Mucosa of descending colon (tissue), 3 donors: Measurements from ENCODE around the gene PANK3. TPM values are rescaled to one million over a fixed set of nuclear protein-coding genes. Genes with fewer than 3 reads are reported as not detected.

ENCODE experiments used
- ATAC-seq: fragments of 200-7000 bp; cut with Tn5 transposase; one replicate; pipeline ENCODE4 v1.9.1; 2020; ENCODE audit warnings: mild to moderate bottlenecking, moderate library complexity
- DNase-seq, 3 donors: peaks; one replicate each; pipeline ENCODE4 v3.0.0-alpha.2; 2020
- H3K36me3 ChIP-seq: fragments of 200-600 bp; one replicate; pipeline ENCODE4 v1.8.0; 2021; ENCODE audit warnings: low read depth, mild to moderate bottlenecking
- H3K4me1 ChIP-seq: fragments of 200-600 bp; one replicate; pipeline ENCODE4 v1.8.0; 2021; ENCODE audit warnings: low read depth, mild to moderate bottlenecking
- H3K4me3 ChIP-seq: fragments of 200-600 bp; one replicate; pipeline ENCODE4 v1.8.0; 2021; ENCODE audit warnings: mild to moderate bottlenecking
- H3K9me3 ChIP-seq: fragments of 200-600 bp; one replicate; pipeline ENCODE4 v1.8.0; 2021; ENCODE audit warnings: mild to moderate bottlenecking
- CTCF ChIP-seq: fragments of 200-600 bp; IDR thresholded peaks from one replicate; pipeline ENCODE4 v1.8.0; 2022; ENCODE audit warnings: antibody characterized with exemption, mild to moderate bottlenecking
- intact Hi-C, 2 donors: fragments of 100-400 bp; cut with DNase I in 1 of 2; cut with micrococcal nuclease in 1 of 2; formaldehyde crosslinking; loops; one replicate each; pipeline versions ENCODE4 v1.11.0 to v1.11.1; 2022; cut with DNase I, micrococcal nuclease
- total RNA-seq, 3 donors: library from RNA; stranded (reverse); fragmentation: NEBNext Ultra II Directional in 2 of 3; extraction: Animal tissue kit (Norgen Biotek cat#: 25700) in 2 of 3; gene quantifications; one replicate each; pipeline versions ENCODE4 v1.2.1 to v1.2.4, GENCODE V29; 2021 to 2023
- donor health status: DM: no; HTN: no; CAD: no; lungs with moderate emphysema.
- donor health status: DM: no; HTN: no; CAD: no.
- donor health status: DM: no; HTN: yes; CAD: no.

Gene PANK3
- total RNA-seq, 3 donors from 2014 or later = 80.7 to 147 (median 125) TPM

GRCh38 chr5:168608821-168609220, 29.7 kb upstream of the PANK3 start:
- H3K4me3 ChIP-seq = no peak overlapping the region
- intact Hi-C loops = no loop called here
- no peak for TF ChIP-seq CTCF
- no peaks in the 10 kb centered on the region for H3K9me3 ChIP-seq
- ATAC-seq = no peak
- H3K4me1 ChIP-seq = peaks cover 16% of the 10 kb centered on the region
- DNase-seq = no peak
- H3K36me3 ChIP-seq = no peaks in the 10 kb centered on the region

DNA sequence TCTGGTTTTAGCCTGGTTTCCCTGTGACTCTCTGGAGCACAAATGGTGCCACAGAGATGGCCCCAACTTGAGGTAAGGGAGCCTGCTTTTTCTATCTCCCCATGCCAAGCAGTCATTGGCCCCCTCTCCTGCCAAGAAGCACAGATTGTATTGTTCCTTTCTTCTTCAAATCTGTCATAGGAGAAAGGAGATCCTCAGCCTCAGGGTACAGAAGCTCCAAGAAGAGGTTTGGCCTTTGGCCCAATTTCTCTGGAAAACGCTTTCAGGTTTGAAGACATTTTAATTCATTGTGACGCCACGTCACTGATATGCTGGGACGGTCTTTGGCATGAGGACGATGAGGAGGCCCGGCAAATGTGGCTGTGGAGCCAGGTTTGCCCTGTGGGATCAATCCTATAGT, 29.2 kb upstream of the PANK3 start:
- no peaks in the 10 kb centered on the region for H3K9me3 ChIP-seq
- TF ChIP-seq CTCF = no peak
- H3K4me1 ChIP-seq = peaks cover 14% of the 10 kb centered on the region
- intact Hi-C loops = no loop called here
- no peaks in the 10 kb centered on the region for H3K36me3 ChIP-seq
- no peak overlapping the region for H3K4me3 ChIP-seq
- ATAC-seq (no peak), DNase-seq (no peak)

DNA sequence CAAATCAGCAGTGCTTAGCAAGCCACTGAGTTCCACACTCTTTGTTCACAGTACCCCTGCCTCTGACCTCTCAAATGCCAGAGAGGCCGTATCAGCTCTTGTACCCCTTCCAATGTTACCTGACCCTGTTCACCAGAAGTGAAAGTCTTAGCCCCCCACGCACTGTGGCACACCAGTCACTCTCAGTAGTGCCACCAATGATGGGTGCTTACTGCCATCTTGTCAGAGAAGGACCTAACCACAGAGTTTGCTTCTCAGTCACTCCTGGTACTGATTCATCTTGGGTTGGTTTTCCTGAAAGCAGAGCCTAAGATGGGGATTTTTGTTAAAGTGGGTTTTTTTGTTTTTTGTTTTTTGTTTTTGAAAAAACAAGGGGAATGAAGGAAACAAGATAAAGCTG, 28.8 kb upstream of the PANK3 start:
- DNase-seq = no peak
- H3K4me1 ChIP-seq = peaks cover 11% of the 10 kb centered on the region
- H3K9me3 ChIP-seq = no peaks in the 10 kb centered on the region
- ATAC-seq = no peak
- H3K36me3 ChIP-seq = no peaks in the 10 kb centered on the region
- intact Hi-C loops = no loop called here
- no peak overlapping the region for H3K4me3 ChIP-seq
- TF ChIP-seq CTCF = no peak

- TF ChIP-seq CTCF = no peak
- Histone ChIP-seq H3K9me3 (no peaks in the 10 kb centered on the region), H3K36me3 (no peaks in the 10 kb centered on the region), H3K4me3 (no peak overlapping the region), H3K4me1 (peaks cover 4% of the 10 kb centered on the region)
- intact Hi-C loops = no loop called here
- DNase-seq (no peak), ATAC-seq (no peak)
Measured at GRCh38 chr5:168606562-168606961, 27.4 kb upstream of the PANK3 start.

- TF ChIP-seq CTCF = no peak
- intact Hi-C loops = no loop called here
- no peak for DNase-seq
- Histone ChIP-seq H3K4me1 (peaks cover 7% of the 10 kb centered on the region), H3K9me3 (no peaks in the 10 kb centered on the region), H3K4me3 (no peak overlapping the region), H3K36me3 (no peaks in the 10 kb centered on the region)
- ATAC-seq = no peak
Measured at GRCh38 chr5:168604436-168604835, 25.3 kb upstream of the PANK3 start.

DNA sequence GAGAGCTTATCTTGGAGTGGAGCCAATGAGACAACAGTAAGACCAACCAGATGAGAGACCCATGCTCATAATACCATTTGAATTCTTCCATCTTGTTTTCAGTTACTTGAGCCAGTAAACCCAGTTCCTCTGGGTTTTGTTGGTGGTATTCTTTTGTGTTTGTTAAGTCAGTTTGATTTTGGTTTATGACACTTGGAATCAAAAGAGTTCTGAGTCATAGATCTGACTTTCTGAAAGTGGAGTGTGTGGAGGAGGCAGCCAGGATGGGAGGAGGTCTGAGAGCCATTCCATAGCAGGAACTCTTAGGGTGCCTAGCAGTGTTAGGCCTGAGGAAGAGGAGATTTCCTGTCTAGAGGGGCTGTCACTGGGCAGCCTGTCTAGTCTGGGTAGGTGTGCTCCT, 24.6 kb upstream of the PANK3 start:
- no peak for DNase-seq
- TF ChIP-seq CTCF = no peak

More for the DNA sequence above, 24.6 kb upstream of the PANK3 start:
- H3K4me1 ChIP-seq = peaks cover 7% of the 10 kb centered on the region
- H3K4me3 ChIP-seq = no peak overlapping the region
- intact Hi-C loops = no loop called here
- no peaks in the 10 kb centered on the region for H3K9me3 ChIP-seq
- ATAC-seq = peak; percentile 62
- no peaks in the 10 kb centered on the region for H3K36me3 ChIP-seq
